Motor neuron (in vitro differentiated cells): Measurements from ENCODE around the gene TRIP6. TPM values are rescaled to one million over a fixed set of nuclear protein-coding genes. Genes with fewer than 3 reads are reported as not detected.
A peak's percentile ranks its signal among the peaks of the same experiment; 100 is the strongest.
"Not testable (repeated sequence)": the region's sequence is repeated elsewhere in the genome, so short reads cannot be mapped to it uniquely, and the experiment has no call there.

Source experiments
- ATAC-seq, 8 experiments: fragments of 200-7000 bp; cut with Tn5 transposase; replicated peaks in 6 of 8; 2 replicates each; pipeline ENCODE4 v1.8.0; 2021; ENCODE audit warnings: mild to moderate bottlenecking in 8 of 8, moderate library complexity in 8 of 8
- H3K27ac ChIP-seq, 2 donors: fragments of 250-450 bp; sonication (Bioruptor Pico); 2 replicates each; pipeline ENCODE4 v1.9.0; 2021; ENCODE audit warnings: antibody characterized with exemption in 2 of 2, mild to moderate bottlenecking in 2 of 2, moderate library complexity in 1 of 2
- H3K4me1 ChIP-seq, 2 donors: fragments of 250-450 bp; sonication (Bioruptor Pico); replicated peaks in 1 of 2; 2 replicates each; pipeline ENCODE4 v1.6.1; 2021; ENCODE audit warnings: antibody characterized with exemption in 2 of 2, mild to moderate bottlenecking in 2 of 2, moderate library complexity in 1 of 2
- H3K4me3 ChIP-seq, 5 donors: fragments of 250-450 bp; sonication (Bioruptor Pico); 2 replicates each; pipeline ENCODE4 v1.9.0; 2021; ENCODE audit warnings: antibody characterized with exemption in 5 of 5, mild to moderate bottlenecking in 5 of 5, moderate library complexity in 4 of 5
- WGBS, 10 experiments: fragments of 450-650 bp; shearing (Covaris generic); methylation state at CpG; one replicate each; pipeline ENCODE4 v1.0.0; 2022; 5-methylcytosine and 5-hydroxymethylcytosine counted together
- in situ Hi-C, 9 experiments: fragments of 400-800 bp; cut with MboI; loops; one replicate each; pipeline ENCODE4 v1.15.0; 2021; ENCODE audit warnings: low sequenced_read_pairs in 9 of 9, low pct_unique_long_range_greater_than_20kb in 2 of 9; ENCODE audit not compliant: unreplicated experiment in 9 of 9
- total RNA-seq, 8 experiments: library from RNA; unstranded; fragments of 300-600 nt; gene quantifications; 2 replicates each; pipeline versions ENCODE4 v1.2.3 to v1.2.4, GENCODE V29; 2022

Gene TRIP6
- total RNA-seq, 8 experiments from 2014 or later = 3.0 to 90.1 (median 22.4) TPM

GRCh38 chr7:100847360-100847759 lies 19.8 kb upstream of the TRIP6 start:
- no peak overlapping the region for H3K27ac ChIP-seq
- in situ Hi-C loops = loop anchor here in 1 of 9 experiments (25.0 kb wide), 1 partner anchor 135 kb away; the partner anchor contains the start of genes EPO and POP7
- no peak for ATAC-seq
- WGBS, 10 experiments = 80 to 100% (median 98%) methylated on average over 1 to 4 of the region's 4 CpGs; no CpG with 5 or more reads in 6 of the 10 experiments
- H3K4me1 ChIP-seq = no peaks in the 10 kb centered on the region
- no peak overlapping the region for H3K4me3 ChIP-seq

- peak; percentile 99 for ATAC-seq
- Histone ChIP-seq H3K4me1 (peaks cover 4 to 6% of the 10 kb centered on the region in 2 donors), H3K4me3 (peak within 1 kb of the TSS; percentile 50 to 78 (median 77)), H3K27ac (no peak within 1 kb of the TSS)
- WGBS, 10 experiments = 0% methylated on average over 1 to 12 of the region's 71 CpGs; no CpG with 5 or more reads in 4 of the 10 experiments
- in situ Hi-C loops = loop anchor here in 8 of 9 experiments (10.0 to 25.0 kb wide), 4 partner anchors 57 to 390 kb away; partner anchors contain the start of genes POP7 (in 6 of the 8), SPACDR (in 5 of the 8) and EPO (in 4 of the 8)
These were observed 14.9 kb upstream of the TRIP6 start, which contains the start of gene SLC12A9 for GRCh38 chr7:100852048-100852872. Gene SLC12A9 (plus strand): TSS chr7:100852713. CDS start chr7:100854198, 1,485 bp downstream.

GRCh38 chr7:100854146-100854895 lies 12.9 kb upstream of the TRIP6 start:
- in situ Hi-C loops = loop anchor here in 8 of 9 experiments (10.0 to 25.0 kb wide), 4 partner anchors 60 to 392 kb away; partner anchors contain the start of genes POP7 (in 6 of the 8), SPACDR (in 5 of the 8) and EPO (in 4 of the 8)
- H3K4me3 ChIP-seq = no peak overlapping the region
- WGBS, 10 experiments = 100% methylated on average over 1 of the region's 14 CpGs; no CpG with 5 or more reads in 8 of the 10 experiments
- peaks cover 4 to 6% of the 10 kb centered on the region in 2 donors for H3K4me1 ChIP-seq
- H3K27ac ChIP-seq = no peak overlapping the region
- ATAC-seq = no peak

GRCh38 chr7:100854899-100855298 lies 12.3 kb upstream of the TRIP6 start:
- in situ Hi-C loops = loop anchor here in 8 of 9 experiments (10.0 to 25.0 kb wide), 4 partner anchors 60 to 393 kb away; partner anchors contain the start of genes POP7 (in 6 of the 8), SPACDR (in 5 of the 8) and EPO (in 4 of the 8)

GRCh38 chr7:100855515-100855914 lies 11.7 kb upstream of the TRIP6 start:
- Histone ChIP-seq H3K4me1 (peaks cover 4 to 6% of the 10 kb centered on the region in 2 donors), H3K4me3 (no peak overlapping the region), H3K27ac (no peak overlapping the region)
- in situ Hi-C loops = loop anchor here in 8 of 9 experiments (10.0 to 25.0 kb wide), 4 partner anchors 61 to 393 kb away; partner anchors contain the start of genes POP7 (in 6 of the 8), SPACDR (in 5 of the 8) and EPO (in 4 of the 8)
- WGBS, 10 experiments = 40 to 100% (median 83%) methylated on average over 1 to 3 of the region's 10 CpGs; no CpG with 5 or more reads in 5 of the 10 experiments
- ATAC-seq = no peak

More at GRCh38 chr7:100854899-100855298, 12.3 kb upstream of the TRIP6 start:
- not testable (repeated sequence) for ATAC-seq, H3K4me3 ChIP-seq, H3K27ac ChIP-seq, H3K4me1 ChIP-seq
- 90 to 100% (median 93%) methylated on average over 1 to 7 of the region's 9 CpGs; no CpG with 5 or more reads in 5 of the 10 experiments for WGBS, 10 experiments

GRCh38 chr7:100856871-100857282 lies 10.3 kb upstream of the TRIP6 start:
- in situ Hi-C loops = loop anchor here in 8 of 9 experiments (10.0 to 25.0 kb wide), 4 partner anchors 62 to 395 kb away; partner anchors contain the start of genes POP7 (in 6 of the 8), SPACDR (in 5 of the 8) and EPO (in 4 of the 8)
- H3K27ac ChIP-seq = no peak overlapping the region
- no peak overlapping the region for H3K4me3 ChIP-seq
- peaks cover 4 to 6% of the 10 kb centered on the region in 2 donors for H3K4me1 ChIP-seq
- no peak for ATAC-seq
- WGBS, 10 experiments = 80 to 100% (median 88%) methylated on average over 2 to 6 of the region's 16 CpGs; no CpG with 5 or more reads in 6 of the 10 experiments

GRCh38 chr7:100859856-100860255 lies 7.3 kb upstream of the TRIP6 start:
- WGBS, 10 experiments = 50 to 94% (median 88%) methylated on average over 4 to 13 of the region's 15 CpGs; no CpG with 5 or more reads in 2 of the 10 experiments
- no peak for ATAC-seq
- H3K27ac ChIP-seq = no peak overlapping the region
- in situ Hi-C loops = loop anchor here in 8 of 9 experiments (10.0 to 25.0 kb wide), 4 partner anchors 65 to 398 kb away; partner anchors contain the start of genes POP7 (in 6 of the 8), SPACDR (in 5 of the 8) and EPO (in 4 of the 8)
- H3K4me1 ChIP-seq = no peaks in the 10 kb centered on the region
- H3K4me3 ChIP-seq = no peak overlapping the region

GRCh38 chr7:100860702-100861615 lies 6.2 kb upstream of the TRIP6 start:
- in situ Hi-C loops = loop anchor here in 7 of 9 experiments (25.0 kb wide), 2 partner anchors 149 to 399 kb away; partner anchors contain the start of genes SPACDR (in 5 of the 7), EPO (in 4 of the 7) and POP7 (in 4 of the 7)
- no peak for ATAC-seq
- no peak overlapping the region for H3K4me3 ChIP-seq
- no peaks in the 10 kb centered on the region for H3K4me1 ChIP-seq
- no peak overlapping the region for H3K27ac ChIP-seq
- WGBS, 10 experiments = 83 to 100% (median 100%) methylated on average over 1 to 3 of the region's 18 CpGs; no CpG with 5 or more reads in 5 of the 10 experiments

- in situ Hi-C loops = loop anchor here in 7 of 9 experiments (25.0 kb wide), 2 partner anchors 149 to 399 kb away; partner anchors contain the start of genes SPACDR (in 5 of the 7), EPO (in 4 of the 7) and POP7 (in 4 of the 7)
- 95% methylated on average over 4 of the region's 14 CpGs; no CpG with 5 or more reads in 9 of the 10 experiments for WGBS, 10 experiments
- no peak overlapping the region for H3K27ac ChIP-seq
- H3K4me3 ChIP-seq = no peak overlapping the region
- peaks cover 2 to 4% of the 10 kb centered on the region in 2 donors for H3K4me1 ChIP-seq
- ATAC-seq = no peak
These were observed 5.6 kb upstream of the TRIP6 start for GRCh38 chr7:100861616-100861985.

- H3K27ac ChIP-seq = no peak overlapping the region
- H3K4me3 ChIP-seq = no peak overlapping the region
- WGBS, 10 experiments = 88 to 100% (median 95%) methylated on average over 1 to 8 of the region's 10 CpGs; no CpG with 5 or more reads in 2 of the 10 experiments
- in situ Hi-C loops = loop anchor here in 7 of 9 experiments (25.0 kb wide), 2 partner anchors 151 to 401 kb away; partner anchors contain the start of genes SPACDR (in 5 of the 7), EPO (in 4 of the 7) and POP7 (in 4 of the 7)
- ATAC-seq = no peak
- H3K4me1 ChIP-seq = peaks cover 12 to 20% of the 10 kb centered on the region in 2 donors
These were observed 3.7 kb upstream of the TRIP6 start for GRCh38 chr7:100863406-100863950.
